ENCODE measurements around the gene SCUBE2. TPM values are rescaled to one million over a fixed set of nuclear protein-coding genes. Genes with fewer than 3 reads are reported as not detected.

The SCUBE2 gene
- polyA plus RNA-seq, 1 of the 3 experiments (the other 2 are of a cell fraction) = 0.76 TPM

DNA sequence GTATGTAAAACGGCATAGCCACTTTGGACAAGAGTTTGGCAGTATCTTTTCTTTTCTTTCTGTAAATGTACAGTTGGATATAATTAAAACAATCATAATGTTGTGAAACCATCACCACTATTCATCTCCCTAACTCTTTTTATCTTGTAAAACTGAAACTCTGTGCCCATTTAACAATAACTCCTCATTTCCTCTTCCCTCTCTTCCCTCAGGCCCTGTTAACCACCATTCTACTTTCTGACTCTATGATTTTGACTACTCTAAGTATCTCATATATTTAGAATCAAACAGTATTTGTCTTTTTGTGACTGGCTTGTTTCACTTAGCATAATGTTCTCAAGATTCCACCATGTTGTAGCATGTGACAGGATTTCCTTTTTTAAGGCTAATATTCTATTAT is 10.2 kb downstream of the SCUBE2 start:
- no peak overlapping the region for H3K9ac ChIP-seq
- H3K4me3 ChIP-seq (ENCODE audit: low read depth in 2 of 2, low read length in 1 of 2) = no peak overlapping the region
- CTCF ChIA-PET = no interaction called here
- H3K4me1 ChIP-seq (ENCODE audit: control insufficient read depth in 1 of 2, insufficient read depth in 2 of 2, low read depth in 1 of 2, low read length in 1 of 2) = peaks cover 0 to 3% of the 10 kb centered on the region in 2 experiments; a peak in 1 of 4 replicates
- DNase-seq = no peak
- POLR2A ChIA-PET = no interaction called here
- H3K27ac ChIP-seq (ENCODE audit: low read depth in 2 of 2, low read length in 1 of 2) = no peak overlapping the region
- H3F3A ChIP-seq (replicated peaks; ENCODE audit: insufficient read depth) = no peaks in the 10 kb centered on the region
- 64% methylated on average over 1 of the region's 1 CpG for WGBS (ENCODE audit: low lambda C conversion rate)
- H3K36me3 ChIP-seq (replicated peaks in 1 of 2; ENCODE audit: control insufficient read depth in 1 of 2, insufficient read depth in 2 of 2, low read length in 1 of 2) = peaks cover 0 to 4% of the 10 kb centered on the region in 2 experiments
- no peaks in the 10 kb centered on the region for H3K79me2 ChIP-seq (ENCODE audit: insufficient read depth)
- no peak for TF ChIP-seq FOSL2 (IDR thresholded peaks at IDR 0.05; ENCODE audit: borderline replicate concordance, low read depth)
- TF ChIP-seq PBX3 (IDR thresholded peaks at IDR 0.05) = no peak
- TF ChIP-seq EZH2phosphoT487 (IDR thresholded peaks at IDR 0.05; ENCODE audit: borderline replicate concordance, low read depth) = no peak
- TF ChIP-seq, protein P1, sequence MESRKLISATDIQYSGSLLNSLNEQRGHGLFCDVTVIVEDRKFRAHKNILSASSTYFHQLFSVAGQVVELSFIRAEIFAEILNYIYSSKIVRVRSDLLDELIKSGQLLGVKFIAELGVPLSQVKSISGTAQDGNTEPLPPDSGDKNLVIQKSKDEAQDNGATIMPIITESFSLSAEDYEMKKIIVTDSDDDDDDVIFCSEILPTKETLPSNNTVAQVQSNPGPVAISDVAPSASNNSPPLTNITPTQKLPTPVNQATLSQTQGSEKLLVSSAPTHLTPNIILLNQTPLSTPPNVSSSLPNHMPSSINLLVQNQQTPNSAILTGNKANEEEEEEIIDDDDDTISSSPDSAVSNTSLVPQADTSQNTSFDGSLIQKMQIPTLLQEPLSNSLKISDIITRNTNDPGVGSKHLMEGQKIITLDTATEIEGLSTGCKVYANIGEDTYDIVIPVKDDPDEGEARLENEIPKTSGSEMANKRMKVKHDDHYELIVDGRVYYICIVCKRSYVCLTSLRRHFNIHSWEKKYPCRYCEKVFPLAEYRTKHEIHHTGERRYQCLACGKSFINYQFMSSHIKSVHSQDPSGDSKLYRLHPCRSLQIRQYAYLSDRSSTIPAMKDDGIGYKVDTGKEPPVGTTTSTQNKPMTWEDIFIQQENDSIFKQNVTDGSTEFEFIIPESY (IDR thresholded peaks at IDR 0.05; ENCODE audit: borderline replicate concordance, low read depth) = no peak
- TF ChIP-seq, protein P2, sequence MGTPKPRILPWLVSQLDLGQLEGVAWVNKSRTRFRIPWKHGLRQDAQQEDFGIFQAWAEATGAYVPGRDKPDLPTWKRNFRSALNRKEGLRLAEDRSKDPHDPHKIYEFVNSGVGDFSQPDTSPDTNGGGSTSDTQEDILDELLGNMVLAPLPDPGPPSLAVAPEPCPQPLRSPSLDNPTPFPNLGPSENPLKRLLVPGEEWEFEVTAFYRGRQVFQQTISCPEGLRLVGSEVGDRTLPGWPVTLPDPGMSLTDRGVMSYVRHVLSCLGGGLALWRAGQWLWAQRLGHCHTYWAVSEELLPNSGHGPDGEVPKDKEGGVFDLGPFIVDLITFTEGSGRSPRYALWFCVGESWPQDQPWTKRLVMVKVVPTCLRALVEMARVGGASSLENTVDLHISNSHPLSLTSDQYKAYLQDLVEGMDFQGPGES (IDR thresholded peaks at IDR 0.05; ENCODE audit: low read depth, low read length) = no peak
- TF ChIP-seq, protein P3, sequence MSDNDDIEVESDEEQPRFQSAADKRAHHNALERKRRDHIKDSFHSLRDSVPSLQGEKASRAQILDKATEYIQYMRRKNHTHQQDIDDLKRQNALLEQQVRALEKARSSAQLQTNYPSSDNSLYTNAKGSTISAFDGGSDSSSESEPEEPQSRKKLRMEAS (IDR thresholded peaks at IDR 0.05; ENCODE audit: low read depth) = no peak
- TF ChIP-seq GABPA (IDR thresholded peaks at IDR 0.05; ENCODE audit: low read depth) = no peak
- no peak for TF ChIP-seq RAD21 (IDR thresholded peaks at IDR 0.05; ENCODE audit: low read length)
- TF ChIP-seq RXRA (IDR thresholded peaks at IDR 0.05; ENCODE audit: borderline replicate concordance, low read depth) = no peak
- TF ChIP-seq TCF12 (IDR thresholded peaks at IDR 0.05) = no peak
- TF ChIP-seq POLR2AphosphoS5 (IDR thresholded peaks at IDR 0.05; ENCODE audit: low read depth, low read length) = no peak
- TF ChIP-seq ELF1 (IDR thresholded peaks at IDR 0.05) = no peak
- no peak for TF ChIP-seq RFX5 (IDR thresholded peaks at IDR 0.05; ENCODE audit: low read length)
- no peak for TF ChIP-seq TEAD4 (IDR thresholded peaks at IDR 0.05; ENCODE audit: borderline replicate concordance, insufficient read depth)
- no peak overlapping the region for H3K4me2 ChIP-seq
- H4K20me1 ChIP-seq (ENCODE audit: insufficient read depth) = no peaks in the 10 kb centered on the region
- no peaks in the 10 kb centered on the region for H3K9me2 ChIP-seq
- no peaks in the 10 kb centered on the region for H3K9me3 ChIP-seq
- no peak overlapping the region for H2AFZ ChIP-seq (ENCODE audit: low read depth)
- H3K27me3 ChIP-seq (ENCODE audit: insufficient read depth) = no peaks in the 10 kb centered on the region

Data from SK-N-SH (cell line).